A673 (cell line): Measurements from ENCODE around the gene ADARB2.

Experiments
- CTCF ChIP-seq: fragments of 300-800, 200-600 bp; sonication (generic); conservative IDR thresholded peaks from 2 replicates; pipeline ENCODE4 v1.5.1; 2017; ENCODE audit warnings: low read depth, mild to moderate bottlenecking, antibody characterized with exemption, low read length, moderate library complexity, mixed read lengths
- EZH2 ChIP-seq: fragments of 200-600 bp; sonication (generic); IDR thresholded peaks from 2 replicates; pipeline ENCODE4 v1.6.1; 2017; ENCODE audit warnings: borderline replicate concordance, low read depth, mild to moderate bottlenecking, mixed read lengths, antibody characterized with exemption, low read length; ENCODE audit not compliant: poor library complexity, severe bottlenecking

GRCh38 chr10:1368842-1369171 is 368.5 kb downstream of the ADARB2 start:
- TF ChIP-seq CTCF (peak; percentile 66), EZH2 (no peak)
